ENCODE measurements around the gene FXN. TPM values are rescaled to one million over a fixed set of nuclear protein-coding genes. Genes with fewer than 3 reads are reported as not detected.
A peak's percentile ranks its signal among the peaks of the same experiment; 100 is the strongest.

The FXN gene
- total RNA-seq, 1 donor, result 2.2 TPM

GRCh38 chr9:69030851-69031645 is 4.5 kb upstream of the FXN start:
- H3K4me1 ChIP-seq (ENCODE audit: insufficient read depth, low read length), result no peaks in the 10 kb centered on the region
- no peaks in the 10 kb centered on the region for H3K27me3 ChIP-seq (ENCODE audit: insufficient read depth, low read length)
- no peaks in the 10 kb centered on the region for H3K36me3 ChIP-seq (ENCODE audit: insufficient read depth, low read length)
- H3K9me3 ChIP-seq (ENCODE audit: low read depth, low read length), result no peaks in the 10 kb centered on the region
- H3K79me2 ChIP-seq (ENCODE audit: insufficient read depth, low read length), result peaks cover 2% of the 10 kb centered on the region
- no peak overlapping the region for H3K4me2 ChIP-seq (ENCODE audit: insufficient read depth, low read length)
- TF ChIP-seq CTCF (IDR thresholded peaks at IDR 0.05; ENCODE audit: extremely low read depth, low read depth, low read length), result no peak
- DNase-seq (ENCODE audit: insufficient read length, low spot score, missing footprints), result no peak
- peak overlapping the region; percentile 34 for H2AFZ ChIP-seq (ENCODE audit: low read length)
- no peaks in the 10 kb centered on the region for H4K20me1 ChIP-seq (ENCODE audit: insufficient read depth, low read length)
- H3K27ac ChIP-seq (ENCODE audit: low read depth, low read length), result no peak overlapping the region
- H3K4me3 ChIP-seq (ENCODE audit: insufficient read depth, low read length), result no peak overlapping the region

GRCh38 chr9:69034071-69034470 is 1.5 kb upstream of the FXN start:
- Histone ChIP-seq H4K20me1 (ENCODE audit: insufficient read depth, low read length) (no peaks in the 10 kb centered on the region), H3K79me2 (ENCODE audit: insufficient read depth, low read length) (peaks cover 24% of the 10 kb centered on the region), H3K36me3 (ENCODE audit: insufficient read depth, low read length) (no peaks in the 10 kb centered on the region), H3K27me3 (ENCODE audit: insufficient read depth, low read length) (no peaks in the 10 kb centered on the region), H3K4me2 (ENCODE audit: insufficient read depth, low read length) (no peak overlapping the region), H3K4me1 (ENCODE audit: insufficient read depth, low read length) (no peaks in the 10 kb centered on the region), H3K4me3 (ENCODE audit: insufficient read depth, low read length) (no peak overlapping the region), H3K27ac (ENCODE audit: low read depth, low read length) (no peak overlapping the region), H3K9me3 (ENCODE audit: low read depth, low read length) (no peaks in the 10 kb centered on the region), H2AFZ (ENCODE audit: low read length) (no peak overlapping the region)
- DNase-seq (ENCODE audit: insufficient read length, low spot score, missing footprints), result no peak
- TF ChIP-seq CTCF (IDR thresholded peaks at IDR 0.05; ENCODE audit: extremely low read depth, low read depth, low read length), result no peak

GRCh38 chr9:69036309-69036708 is 757 bp downstream of the FXN start:
- Histone ChIP-seq H4K20me1 (ENCODE audit: insufficient read depth, low read length) (no peaks in the 10 kb centered on the region), H3K79me2 (ENCODE audit: insufficient read depth, low read length) (peaks cover 41% of the 10 kb centered on the region), H3K27me3 (ENCODE audit: insufficient read depth, low read length) (no peaks in the 10 kb centered on the region), H3K27ac (ENCODE audit: low read depth, low read length) (peak overlapping the region; percentile 60), H3K4me2 (ENCODE audit: insufficient read depth, low read length) (peak overlapping the region; percentile 92), H2AFZ (ENCODE audit: low read length) (peak overlapping the region; percentile 99), H3K4me1 (ENCODE audit: insufficient read depth, low read length) (no peaks in the 10 kb centered on the region), H3K9me3 (ENCODE audit: low read depth, low read length) (no peaks in the 10 kb centered on the region), H3K4me3 (ENCODE audit: insufficient read depth, low read length) (peak overlapping the region; percentile 98), H3K36me3 (ENCODE audit: insufficient read depth, low read length) (no peaks in the 10 kb centered on the region)
- DNase-seq (ENCODE audit: insufficient read length, low spot score, missing footprints), result peak; percentile 77
- no peak for TF ChIP-seq CTCF (IDR thresholded peaks at IDR 0.05; ENCODE audit: extremely low read depth, low read depth, low read length)

GRCh38 chr9:69036799-69037198 is 1.2 kb downstream of the FXN start:
- H3K36me3 ChIP-seq (ENCODE audit: insufficient read depth, low read length), result no peaks in the 10 kb centered on the region
- no peaks in the 10 kb centered on the region for H3K27me3 ChIP-seq (ENCODE audit: insufficient read depth, low read length)
- no peaks in the 10 kb centered on the region for H3K9me3 ChIP-seq (ENCODE audit: low read depth, low read length)
- H3K4me3 ChIP-seq (ENCODE audit: insufficient read depth, low read length), result peak overlapping the region; percentile 98
- peak overlapping the region; percentile 60 for H3K27ac ChIP-seq (ENCODE audit: low read depth, low read length)
- H2AFZ ChIP-seq (ENCODE audit: low read length), result peak overlapping the region; percentile 99
- no peak for TF ChIP-seq CTCF (IDR thresholded peaks at IDR 0.05; ENCODE audit: extremely low read depth, low read depth, low read length)
- no peaks in the 10 kb centered on the region for H3K4me1 ChIP-seq (ENCODE audit: insufficient read depth, low read length)
- peaks cover 46% of the 10 kb centered on the region for H3K79me2 ChIP-seq (ENCODE audit: insufficient read depth, low read length)
- H3K4me2 ChIP-seq (ENCODE audit: insufficient read depth, low read length), result peak overlapping the region; percentile 92
- no peak for DNase-seq (ENCODE audit: insufficient read length, low spot score, missing footprints)
- no peaks in the 10 kb centered on the region for H4K20me1 ChIP-seq (ENCODE audit: insufficient read depth, low read length)
